Esophagus muscularis mucosa (tissue), 4 donors: ENCODE results near the gene ZDHHC20. TPM values are rescaled to one million over a fixed set of nuclear protein-coding genes. Genes with fewer than 3 reads are reported as not detected.

ENCODE experiments used
- DNase-seq: peaks from one replicate; pipeline ENCODE4 v3.0.0-alpha.2; 2017; ENCODE audit errors: extremely low spot score
- H3K27ac ChIP-seq, 4 donors: fragments of 200-600 bp; sonication (generic); replicated peaks in 1 of 4; 1 replicate in 3 of 4; 2 replicates in 1 of 4; pipeline ENCODE4 v1.5.1; 2016 to 2019; ENCODE audit warnings: mild to moderate bottlenecking in 1 of 4
- H3K27me3 ChIP-seq, 4 donors: fragments of 200-600 bp; sonication (generic); one replicate each; pipeline versions ENCODE4 v1.5.1 to v1.6.0; 2016 to 2019
- H3K36me3 ChIP-seq, 4 donors: fragments of 200-600 bp; sonication (generic); one replicate each; pipeline ENCODE4 v1.5.1; 2016 to 2019
- H3K4me1 ChIP-seq, 4 donors: fragments of 200-600 bp; sonication (generic); one replicate each; pipeline ENCODE4 v1.5.1; 2016 to 2019
- H3K4me3 ChIP-seq, 4 donors: fragments of 200-600 bp; sonication (generic); 1 replicate in 2 of 4; 2 replicates in 2 of 4; pipeline ENCODE4 v1.5.1; 2016 to 2019; ENCODE audit warnings: mild to moderate bottlenecking in 4 of 4, moderate library complexity in 1 of 4
- H3K9me3 ChIP-seq, 4 donors: fragments of 200-600 bp; sonication (generic); 1 replicate in 3 of 4; 2 replicates in 1 of 4; pipeline ENCODE4 v1.5.1; 2016 to 2019
- CTCF ChIP-seq, 3 experiments: fragments of 200-600 bp in 2 of 3; fragments of 450-650 bp in 1 of 3; sonication (generic) in 2 of 3; IDR thresholded peaks; one replicate each; pipeline ENCODE4 v1.5.1; 2017 to 2019; ENCODE audit warnings: antibody characterized with exemption in 3 of 3, mild to moderate bottlenecking in 2 of 3, moderate library complexity in 1 of 3
- EP300 ChIP-seq: sonication (generic); formaldehyde crosslinking; IDR thresholded peaks from one replicate; pipeline ENCODE4 v1.6.1; 2017; ENCODE audit warnings: antibody characterized with exemption
- POLR2A ChIP-seq: fragments of 450-650 bp; IDR thresholded peaks from one replicate; pipeline ENCODE4 v1.6.1; 2017; ENCODE audit warnings: antibody characterized with exemption, moderate library complexity, mild to moderate bottlenecking, low read depth
- POLR2AphosphoS5 ChIP-seq, 2 donors: sonication (generic); formaldehyde crosslinking; IDR thresholded peaks; one replicate each; pipeline ENCODE4 v1.6.1; 2017; ENCODE audit warnings: antibody characterized with exemption in 2 of 2
- WGBS: methylation state at CpG from one replicate; pipeline ENCODE4 v1.1.5; 2018; 5-methylcytosine and 5-hydroxymethylcytosine counted together
- intact Hi-C: fragments of 100-400 bp; cut with DNase I; formaldehyde crosslinking; loops from one replicate; pipeline ENCODE4 v1.15.1; 2023
- total RNA-seq, 4 donors: library from RNA; depleted of rRNA; stranded (reverse); fragments of >200 nt; gene quantifications; one replicate each; pipeline versions ENCODE4 v1.1.0 to v1.2.1, GENCODE V29; 2016

The ZDHHC20 gene
- total RNA-seq, 4 donors from 2014 or later, result 47.4 to 53.3 (median 50.2) TPM

- Histone ChIP-seq H3K9me3 (peaks cover 0 to 18% (median 14%) of the 10 kb centered on the region in 4 donors), H3K27me3 (no peaks in the 10 kb centered on the region), H3K27ac (no peak overlapping the region), H3K4me1 (peaks cover 0 to 11% (median 8%) of the 10 kb centered on the region in 4 donors), H3K4me3 (no peak overlapping the region), H3K36me3 (no peaks in the 10 kb centered on the region)
- DNase-seq, result no peak
- 94% methylated on average over 24 of the region's 24 CpGs for WGBS
- TF ChIP-seq POLR2AphosphoS5 (IDR thresholded peaks at IDR 0.05) (no peak), CTCF (IDR thresholded peaks at IDR 0.05) (no peak), POLR2A (no peak), EP300 (no peak)
- intact Hi-C loops, result no loop called here
Measured at GRCh38 chr13:21483748-21484147, 24.6 kb upstream of the ZDHHC20 start.

- intact Hi-C loops, result no loop called here
Measured at GRCh38 chr13:21481359-21481758, 22.3 kb upstream of the ZDHHC20 start.

GRCh38 chr13:21478881-21479808, 20.0 kb upstream of the ZDHHC20 start:
- no peak for DNase-seq
- peak overlapping the region in 3 of 4 donors; percentile 5 to 17 (median 11) for H3K27ac ChIP-seq

More at GRCh38 chr13:21481359-21481758, 22.3 kb upstream of the ZDHHC20 start:
- no peaks in the 10 kb centered on the region for H3K36me3 ChIP-seq
- H3K9me3 ChIP-seq, result peaks cover 0 to 10% (median 5%) of the 10 kb centered on the region in 4 donors
- DNase-seq, result no peak
- H3K4me1 ChIP-seq, result peaks cover 0 to 20% (median 17%) of the 10 kb centered on the region in 4 donors
- 41% methylated on average over 6 of the region's 6 CpGs for WGBS
- no peak overlapping the region for H3K27ac ChIP-seq
- no peaks in the 10 kb centered on the region for H3K27me3 ChIP-seq
- no peak overlapping the region for H3K4me3 ChIP-seq
- TF ChIP-seq POLR2AphosphoS5 (IDR thresholded peaks at IDR 0.05) (no peak), CTCF (IDR thresholded peaks at IDR 0.05) (no peak)

GRCh38 chr13:21476893-21477472, 17.9 kb upstream of the ZDHHC20 start:
- WGBS, result 9% methylated on average over 18 of the region's 18 CpGs
- H3K9me3 ChIP-seq, result no peaks in the 10 kb centered on the region
- no peak for DNase-seq
- peak overlapping the region in 1 of 4 donors; percentile 45 for H3K27ac ChIP-seq
- peak overlapping the region; percentile 41 to 47 (median 44) for H3K4me3 ChIP-seq
- no peaks in the 10 kb centered on the region for H3K27me3 ChIP-seq
- intact Hi-C loops, result loop anchor here (5.0 kb wide), 2 partner anchors 300 to 365 kb away; partner anchors contain the start of genes MRPL57 and SKA3
- no peak for TF ChIP-seq EP300
- peak in 1 of 2 donors; percentile 46 for TF ChIP-seq POLR2AphosphoS5 (IDR thresholded peaks at IDR 0.05)
- no peak for TF ChIP-seq POLR2A
- TF ChIP-seq CTCF (IDR thresholded peaks at IDR 0.05), result peak; percentile 76 to 92 (median 84)
- H3K4me1 ChIP-seq, result peaks cover 0 to 20% (median 17%) of the 10 kb centered on the region in 4 donors
- H3K36me3 ChIP-seq, result no peaks in the 10 kb centered on the region

More at GRCh38 chr13:21478881-21479808, 20.0 kb upstream of the ZDHHC20 start:
- TF ChIP-seq EP300, result no peak
- TF ChIP-seq CTCF (IDR thresholded peaks at IDR 0.05), result peak; percentile 60 to 70 (median 62)
- no peaks in the 10 kb centered on the region for H3K36me3 ChIP-seq
- H3K27me3 ChIP-seq, result no peaks in the 10 kb centered on the region
- 16% methylated on average over 8 of the region's 8 CpGs for WGBS
- intact Hi-C loops, result loop anchor here (2.0 to 5.0 kb wide), 4 partner anchors 180 to 536 kb away; partner anchors contain the start of genes MRPL57 and SKA3
- no peaks in the 10 kb centered on the region for H3K9me3 ChIP-seq
- H3K4me1 ChIP-seq, result peaks cover 0 to 20% (median 17%) of the 10 kb centered on the region in 4 donors
- peak overlapping the region in 3 of 4 donors; percentile 23 to 37 (median 33) for H3K4me3 ChIP-seq
